HG03571 (cell line): ENCODE measurements around the gene VPS16.

Experiments used
- ATAC-seq: cut with Tn5 transposase; IDR thresholded peaks from one replicate; pipeline ENCODE4 v1.9.1; 2021; ENCODE audit not compliant: unreplicated experiment

The VPS16 gene

GRCh38 chr20:2840138-2840966 is at the start of gene VPS16, which contains the start of gene PCED1A:
TSS of gene VPS16 (plus strand) at chr20:2840745. CDS start at chr20:2840775, 30 bp downstream.
TSS of gene PCED1A (minus strand) at chr20:2840655. CDS start at chr20:2839912, 743 bp downstream.
- ATAC-seq = peak; percentile 85

GRCh38 chr20:2793471-2793870 is 47.1 kb upstream of the VPS16 start:
- ATAC-seq = no peak

GRCh38 chr20:2794202-2794748 is 46.3 kb upstream of the VPS16 start:
- ATAC-seq = no peak

- ATAC-seq = no peak
Observed at GRCh38 chr20:2794866-2795447, 45.6 kb upstream of the VPS16 start.

GRCh38 chr20:2795451-2795850 is 45.1 kb upstream of the VPS16 start:
- ATAC-seq = no peak

- ATAC-seq = no peak
Observed at GRCh38 chr20:2796011-2796660, 44.4 kb upstream of the VPS16 start.

GRCh38 chr20:2797136-2797983 is 43.2 kb upstream of the VPS16 start:
- ATAC-seq = no peak

GRCh38 chr20:2798095-2798805 is 42.3 kb upstream of the VPS16 start:
- no peak for ATAC-seq

- no peak for ATAC-seq
Observed at GRCh38 chr20:2798814-2799213, 41.7 kb upstream of the VPS16 start.

- no peak for ATAC-seq
Observed at GRCh38 chr20:2799271-2799670, 41.3 kb upstream of the VPS16 start.

- no peak for ATAC-seq
Observed at GRCh38 chr20:2799688-2800520, 40.6 kb upstream of the VPS16 start.

GRCh38 chr20:2800521-2801285 is 39.8 kb upstream of the VPS16 start, which contains the start of gene CPXM1:
TSS of gene CPXM1 (minus strand) at chr20:2800627. CDS start at chr20:2800572, 55 bp downstream.
- peak; percentile 73 for ATAC-seq

- peak; percentile 15 for ATAC-seq
Observed at GRCh38 chr20:2801286-2801728, 39.2 kb upstream of the VPS16 start.

GRCh38 chr20:2804041-2804828 is 36.3 kb upstream of the VPS16 start:
- ATAC-seq = no peak

- no peak for ATAC-seq
Observed at GRCh38 chr20:2804852-2805688, 35.5 kb upstream of the VPS16 start.

- ATAC-seq = no peak
Observed at GRCh38 chr20:2805689-2806350, 34.7 kb upstream of the VPS16 start.
